Stimulated activated naive B cell treated with anti-CD40 and anti-IgM and Interleukin-4, amounts not matched to agents 10 μg/mL and 1 μg/mL and 100 μg/mL, for 72 hours (primary cell): ENCODE data around the gene TAF3.

Experiments used
- ATAC-seq, 2 donors: fragments of 150-1000 bp; cut with Tn5 transposase; replicated peaks; 2 replicates each; pipeline ENCODE4 v1.10.0; 2021; ENCODE audit warnings: moderate library complexity in 1 of 2
- DNase-seq: peaks from one replicate; pipeline ENCODE4 v3.0.0; 2021
- H3K27ac Mint-ChIP-seq: one replicate; pipeline ENCODE4 v1.8.0; 2022; ENCODE audit warnings: mild to moderate bottlenecking, mixed read lengths
- H3K27me3 Mint-ChIP-seq, 2 donors: one replicate each; pipeline ENCODE4 v1.8.0; 2022; ENCODE audit warnings: mixed read lengths in 2 of 2
- H3K36me3 Mint-ChIP-seq, 2 donors: one replicate each; pipeline ENCODE4 v1.8.0; 2022; ENCODE audit warnings: mixed read lengths in 2 of 2, mild to moderate bottlenecking in 1 of 2
- H3K4me1 Mint-ChIP-seq, 2 donors: one replicate each; pipeline ENCODE4 v1.8.0; 2022; ENCODE audit warnings: mixed read lengths in 2 of 2, mild to moderate bottlenecking in 1 of 2
- H3K4me3 Mint-ChIP-seq, 2 donors: one replicate each; pipeline ENCODE4 v1.8.0; 2022; ENCODE audit warnings: mild to moderate bottlenecking in 2 of 2, mixed read lengths in 2 of 2, moderate library complexity in 1 of 2
- H3K9me3 Mint-ChIP-seq, 2 donors: one replicate each; pipeline ENCODE4 v1.8.0; 2022; ENCODE audit warnings: mixed read lengths in 2 of 2, mild to moderate bottlenecking in 1 of 2

TAF3 gene

DNA sequence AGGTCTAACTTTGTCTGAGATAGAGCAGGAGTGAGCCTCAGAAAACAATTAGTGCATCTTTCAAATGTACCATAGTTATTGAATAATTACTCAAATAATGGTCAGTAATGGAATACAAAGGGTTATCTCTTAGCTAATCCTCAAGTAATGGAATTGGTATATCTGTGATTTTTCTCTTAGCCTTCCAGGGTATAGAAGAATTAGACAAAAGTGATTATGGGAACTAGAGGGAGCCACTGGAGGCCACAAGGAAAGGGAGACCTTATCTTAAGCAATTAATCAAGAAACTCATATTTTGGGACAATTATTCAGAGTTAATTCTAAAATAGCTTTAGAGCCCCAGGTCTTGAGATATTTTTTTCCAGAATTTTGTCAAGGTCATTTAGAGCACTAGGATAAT lies 126.2 kb downstream of the TAF3 start:
- H3K27me3 Mint-ChIP-seq, result no peaks in the 10 kb centered on the region
- H3K4me3 Mint-ChIP-seq, result no peak overlapping the region
- H3K9me3 Mint-ChIP-seq, result peaks cover 0 to 2% of the 10 kb centered on the region in 2 donors
- DNase-seq (no peak), ATAC-seq (no peak)
- H3K27ac Mint-ChIP-seq, result no peak overlapping the region
- H3K4me1 Mint-ChIP-seq, result peaks cover 31 to 53% of the 10 kb centered on the region in 2 donors
- H3K36me3 Mint-ChIP-seq, result peaks cover 22 to 45% of the 10 kb centered on the region in 2 donors

DNA sequence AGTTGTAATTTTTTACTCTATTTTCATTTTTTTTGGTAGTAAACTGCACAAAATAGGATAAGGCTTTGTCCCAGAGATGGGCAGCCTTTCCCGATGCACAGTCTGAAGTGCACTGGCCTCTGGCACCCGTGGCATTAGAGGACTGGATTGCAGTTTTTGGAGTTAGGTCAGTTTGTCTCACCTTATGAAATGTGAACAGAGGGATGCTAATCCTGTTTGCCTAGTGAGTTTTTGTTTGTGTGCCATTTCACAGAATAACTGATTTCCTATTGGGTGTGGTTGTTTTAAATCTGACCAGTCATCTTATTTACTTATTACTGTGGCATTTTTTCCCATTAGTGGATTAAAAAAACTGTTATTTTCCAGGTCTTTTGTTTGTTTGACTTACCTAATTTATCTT lies 126.7 kb downstream of the TAF3 start:
- no peaks in the 10 kb centered on the region for H3K9me3 Mint-ChIP-seq
- ATAC-seq (no peak), DNase-seq (no peak)
- peaks cover 33 to 58% of the 10 kb centered on the region in 2 donors for H3K4me1 Mint-ChIP-seq
- no peak overlapping the region for H3K27ac Mint-ChIP-seq
- peaks cover 22 to 42% of the 10 kb centered on the region in 2 donors for H3K36me3 Mint-ChIP-seq
- no peaks in the 10 kb centered on the region for H3K27me3 Mint-ChIP-seq
- H3K4me3 Mint-ChIP-seq, result no peak overlapping the region

DNA sequence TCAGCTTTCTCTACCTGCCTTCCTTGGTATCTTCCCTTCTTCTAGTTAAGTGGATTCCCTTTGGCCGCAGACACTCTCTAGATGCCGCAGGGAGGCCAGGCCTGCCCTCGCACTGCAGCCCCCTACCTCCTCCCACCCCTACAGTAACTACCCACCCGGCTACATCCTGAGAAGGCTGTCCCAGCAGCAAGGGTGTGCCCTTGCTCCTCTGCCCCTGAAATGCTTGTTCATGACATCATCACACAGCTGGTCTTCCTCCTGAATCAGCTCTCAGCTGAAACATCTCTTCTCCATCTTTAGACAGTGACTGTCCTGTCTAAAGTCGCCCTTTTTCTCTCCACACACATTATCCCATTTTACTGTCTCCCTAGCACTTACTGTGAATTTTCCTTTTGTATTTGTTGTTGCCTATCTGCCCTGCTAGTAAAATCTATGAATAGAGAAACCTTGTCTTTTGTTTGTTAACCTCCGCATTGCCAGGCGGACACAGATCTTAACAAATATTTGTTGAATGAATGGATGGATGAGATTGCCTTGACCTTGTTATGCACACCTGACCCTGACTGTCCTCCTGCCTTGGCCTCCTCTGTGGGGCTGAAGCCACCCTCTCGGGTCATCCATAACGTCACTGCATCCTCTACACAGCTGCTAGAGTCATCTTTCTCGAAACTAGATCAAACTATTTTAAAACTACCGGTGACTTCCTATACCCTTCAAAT lies 127.3 kb downstream of the TAF3 start:
- Mint-ChIP-seq H3K27ac (no peak overlapping the region), H3K4me3 (no peak overlapping the region), H3K36me3 (peaks cover 22 to 42% of the 10 kb centered on the region in 2 donors), H3K4me1 (peaks cover 33 to 64% of the 10 kb centered on the region in 2 donors), H3K9me3 (no peaks in the 10 kb centered on the region), H3K27me3 (no peaks in the 10 kb centered on the region)
- no peak for DNase-seq
- no peak for ATAC-seq

DNA sequence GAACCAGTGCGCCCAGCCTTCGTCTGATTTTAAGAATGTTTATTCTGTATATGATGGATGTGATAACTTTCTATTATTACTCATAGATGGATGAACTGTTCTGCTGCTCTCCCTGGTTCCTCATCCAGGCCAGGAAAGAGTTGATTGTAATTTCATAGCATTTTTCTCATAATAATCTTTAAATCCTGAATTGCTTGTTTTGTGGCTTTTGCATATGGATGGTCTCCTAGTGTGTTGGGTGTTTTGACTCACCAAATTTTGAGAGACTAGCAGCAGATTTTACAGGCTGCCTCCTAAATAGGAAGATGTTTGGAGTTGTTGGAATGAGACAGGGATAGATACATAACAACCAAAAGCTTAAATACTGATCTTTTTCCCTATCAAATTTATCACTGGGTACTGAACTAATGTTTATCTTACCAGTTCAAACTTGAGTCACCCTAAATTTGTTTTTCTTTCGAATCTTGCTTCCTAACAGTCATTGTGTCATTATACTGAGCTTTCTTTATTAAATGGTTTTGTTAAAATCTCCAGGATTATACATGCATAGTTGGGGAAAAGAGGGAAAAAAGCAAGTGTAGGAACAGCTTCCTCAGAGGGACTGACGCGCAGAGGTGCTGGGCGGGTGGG lies 130.2 kb downstream of the TAF3 start:
- H3K27ac Mint-ChIP-seq, result no peak overlapping the region

DNA sequence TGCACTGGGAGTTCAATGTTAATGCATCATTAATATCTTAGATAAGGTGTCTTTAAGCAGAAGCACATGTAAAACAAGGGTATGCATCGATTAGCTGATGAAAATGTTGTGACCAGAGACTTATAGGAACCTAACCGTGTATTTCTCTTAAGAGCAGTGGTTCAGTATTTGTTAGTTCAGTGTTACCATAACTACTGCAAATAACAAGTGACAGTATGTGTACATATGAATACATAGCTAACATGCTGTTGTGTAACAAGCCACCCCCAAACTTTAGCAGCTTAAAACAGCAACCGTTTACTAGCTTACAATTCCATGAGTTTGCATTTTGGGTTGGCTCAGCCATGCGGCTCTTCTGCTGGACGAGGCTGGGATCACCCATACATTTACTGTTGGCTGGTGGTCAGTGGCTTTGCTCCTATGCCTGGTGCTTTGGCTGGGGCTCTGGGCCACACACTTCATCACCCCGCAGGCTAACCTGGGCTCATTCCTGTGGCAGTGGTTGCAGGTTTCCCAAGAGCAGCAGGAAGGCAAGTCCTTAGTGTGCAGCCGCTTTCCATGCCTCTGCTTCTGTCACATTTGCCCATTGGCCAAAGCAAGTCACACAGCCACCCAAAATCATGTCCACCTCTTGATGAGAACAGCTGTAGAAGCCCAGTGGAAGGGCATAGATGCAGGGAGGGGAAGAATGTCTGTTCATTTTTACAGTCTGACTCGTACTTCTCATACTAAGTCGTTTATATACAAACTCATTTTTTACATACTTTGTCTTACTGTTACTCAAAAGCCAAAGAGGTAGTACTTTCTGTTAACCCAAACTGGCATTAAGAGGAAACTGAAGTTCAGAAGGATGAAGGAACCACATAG lies 132.9 kb downstream of the TAF3 start:
- no peak for DNase-seq
- Mint-ChIP-seq H3K27ac (no peak overlapping the region), H3K9me3 (no peaks in the 10 kb centered on the region), H3K36me3 (peaks cover 13 to 29% of the 10 kb centered on the region in 2 donors), H3K4me3 (no peak overlapping the region), H3K27me3 (no peaks in the 10 kb centered on the region), H3K4me1 (peaks cover 21 to 61% of the 10 kb centered on the region in 2 donors)
- ATAC-seq, result no peak

More for the DNA sequence above, 130.2 kb downstream of the TAF3 start:
- peaks cover 19 to 37% of the 10 kb centered on the region in 2 donors for H3K36me3 Mint-ChIP-seq
- DNase-seq (no peak), ATAC-seq (no peak)
- H3K27me3 Mint-ChIP-seq, result no peaks in the 10 kb centered on the region
- H3K4me3 Mint-ChIP-seq, result no peak overlapping the region
- H3K9me3 Mint-ChIP-seq, result no peaks in the 10 kb centered on the region
- peaks cover 31 to 72% of the 10 kb centered on the region in 2 donors for H3K4me1 Mint-ChIP-seq

DNA sequence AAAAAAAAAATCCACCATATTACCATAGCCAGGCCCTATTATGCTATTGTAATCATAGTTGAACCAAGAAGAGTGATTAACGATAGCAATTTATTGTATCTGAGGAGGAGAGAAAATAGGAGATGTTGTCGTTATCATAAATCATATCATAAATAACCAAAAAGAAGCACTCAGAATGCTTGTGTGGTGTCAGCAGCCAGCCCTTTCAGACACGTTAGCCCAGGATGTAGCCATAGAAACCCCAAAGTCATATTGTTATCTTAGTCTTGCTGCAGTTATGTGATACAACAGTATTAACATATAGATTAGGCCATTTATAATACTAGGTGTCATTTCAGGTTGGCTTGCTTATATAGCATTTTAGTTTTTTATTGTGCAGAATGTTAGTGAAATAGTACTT lies 134.0 kb downstream of the TAF3 start:
- no peak overlapping the region for H3K27ac Mint-ChIP-seq
- ATAC-seq, result no peak
- peaks cover 19 to 60% of the 10 kb centered on the region in 2 donors for H3K4me1 Mint-ChIP-seq
- peaks cover 0 to 1% of the 10 kb centered on the region in 2 donors for H3K9me3 Mint-ChIP-seq
- no peaks in the 10 kb centered on the region for H3K27me3 Mint-ChIP-seq
- no peak overlapping the region for H3K4me3 Mint-ChIP-seq
- H3K36me3 Mint-ChIP-seq, result peaks cover 11 to 24% of the 10 kb centered on the region in 2 donors
- no peak for DNase-seq

DNA sequence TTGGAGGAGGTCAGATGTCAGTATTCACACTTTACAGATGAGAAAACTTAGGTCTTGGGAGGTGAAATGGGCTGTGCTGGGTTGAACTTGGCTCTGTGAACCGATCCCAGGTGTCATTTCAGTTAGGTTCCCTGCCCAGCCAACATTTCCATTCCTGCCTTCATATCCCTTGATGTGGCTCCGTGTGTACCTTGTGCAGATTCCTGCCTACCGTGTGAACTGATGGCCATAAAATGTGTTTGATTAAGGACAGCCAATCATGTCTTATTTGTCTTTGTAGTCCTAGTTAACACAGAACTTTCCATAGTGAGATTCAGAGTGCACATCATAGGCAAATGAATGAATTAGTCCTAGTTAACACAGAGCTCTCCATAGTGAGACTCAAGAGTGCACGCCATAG lies 135.1 kb downstream of the TAF3 start:
- H3K4me3 Mint-ChIP-seq, result no peak overlapping the region
- peaks cover 0 to 1% of the 10 kb centered on the region in 2 donors for H3K9me3 Mint-ChIP-seq
- ATAC-seq (no peak), DNase-seq (no peak)
- H3K36me3 Mint-ChIP-seq, result peaks cover 6 to 15% of the 10 kb centered on the region in 2 donors
- H3K4me1 Mint-ChIP-seq, result peaks cover 15 to 49% of the 10 kb centered on the region in 2 donors
- no peak overlapping the region for H3K27ac Mint-ChIP-seq
- H3K27me3 Mint-ChIP-seq, result no peaks in the 10 kb centered on the region

DNA sequence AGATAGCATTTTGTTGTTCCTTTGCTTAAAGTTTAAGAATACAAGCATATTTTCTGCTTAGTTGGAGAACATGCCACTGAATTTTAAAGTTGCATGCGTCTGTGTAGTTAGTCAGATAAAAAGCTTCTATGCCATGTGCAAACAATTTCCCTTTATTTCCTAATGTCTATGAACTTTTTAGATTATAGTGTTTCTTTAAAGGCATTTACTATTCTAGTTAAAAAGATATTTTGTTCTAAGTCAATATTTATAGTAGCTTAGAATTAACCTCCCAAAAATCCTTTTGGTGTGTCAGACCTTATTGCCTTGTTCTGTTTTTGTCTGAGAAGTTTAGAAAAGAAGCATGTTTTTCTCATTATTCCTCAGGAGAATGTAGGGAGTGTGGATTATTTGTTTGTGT lies 137.1 kb downstream of the TAF3 start:
- ATAC-seq (no peak), DNase-seq (no peak)
- H3K36me3 Mint-ChIP-seq, result peaks cover 10 to 11% of the 10 kb centered on the region in 2 donors
- peaks cover 0 to 1% of the 10 kb centered on the region in 2 donors for H3K9me3 Mint-ChIP-seq
- H3K4me1 Mint-ChIP-seq, result peaks cover 11 to 29% of the 10 kb centered on the region in 2 donors
- H3K27ac Mint-ChIP-seq, result peak overlapping the region; percentile 27
- no peaks in the 10 kb centered on the region for H3K27me3 Mint-ChIP-seq
- no peak overlapping the region for H3K4me3 Mint-ChIP-seq

DNA sequence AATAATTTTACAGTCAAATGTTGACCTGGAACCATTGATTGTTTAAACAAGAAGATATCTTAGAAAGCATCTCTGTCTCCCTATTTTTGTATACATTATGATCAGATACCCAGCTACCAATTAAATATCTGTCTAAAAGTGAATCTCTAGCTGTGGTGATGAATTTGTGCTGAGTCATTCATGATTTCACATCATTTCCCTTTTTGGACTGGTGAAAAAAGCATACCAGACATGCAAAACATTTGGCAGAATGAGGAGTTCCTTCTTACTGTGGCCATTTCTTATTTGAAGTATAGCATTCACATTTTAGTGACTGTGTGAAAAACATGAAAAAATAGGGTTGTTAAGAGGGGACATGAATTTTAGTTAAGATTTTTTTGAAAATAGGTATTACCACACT lies 138.2 kb downstream of the TAF3 start:
- Mint-ChIP-seq H3K27me3 (no peaks in the 10 kb centered on the region), H3K27ac (peak overlapping the region; percentile 80), H3K4me3 (peak overlapping the region in 1 of 2 donors; percentile 32), H3K4me1 (peaks cover 10 to 22% of the 10 kb centered on the region in 2 donors), H3K36me3 (peaks cover 11% of the 10 kb centered on the region in 2 donors), H3K9me3 (peaks cover 0 to 1% of the 10 kb centered on the region in 2 donors)
- ATAC-seq, result peak; percentile 71 to 78
- DNase-seq, result no peak

DNA sequence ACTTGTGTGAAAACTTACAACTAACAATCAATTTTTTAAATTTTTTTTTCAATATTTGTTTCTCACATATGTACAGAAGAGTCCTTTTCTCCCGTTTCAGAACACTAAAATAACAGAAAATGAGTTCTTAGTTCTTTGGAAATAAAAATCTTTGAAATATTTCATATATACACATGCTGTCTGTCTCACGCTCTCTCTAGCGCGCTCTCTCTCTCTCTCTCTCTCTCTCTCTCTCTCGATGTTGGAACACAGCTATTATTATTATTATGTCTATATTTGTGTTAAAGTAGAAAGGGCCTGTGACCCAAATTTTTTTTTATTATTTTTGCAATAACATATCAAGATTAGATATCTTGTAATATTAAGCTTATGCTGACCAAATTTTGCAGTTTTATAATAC lies 139.3 kb downstream of the TAF3 start:
- peaks cover 11% of the 10 kb centered on the region in 2 donors for H3K36me3 Mint-ChIP-seq
- H3K4me3 Mint-ChIP-seq, result no peak overlapping the region
- ATAC-seq (no peak), DNase-seq (no peak)
- H3K9me3 Mint-ChIP-seq, result peaks cover 0 to 1% of the 10 kb centered on the region in 2 donors
- no peak overlapping the region for H3K27ac Mint-ChIP-seq
- H3K4me1 Mint-ChIP-seq, result peaks cover 8 to 17% of the 10 kb centered on the region in 2 donors
- no peaks in the 10 kb centered on the region for H3K27me3 Mint-ChIP-seq

DNA sequence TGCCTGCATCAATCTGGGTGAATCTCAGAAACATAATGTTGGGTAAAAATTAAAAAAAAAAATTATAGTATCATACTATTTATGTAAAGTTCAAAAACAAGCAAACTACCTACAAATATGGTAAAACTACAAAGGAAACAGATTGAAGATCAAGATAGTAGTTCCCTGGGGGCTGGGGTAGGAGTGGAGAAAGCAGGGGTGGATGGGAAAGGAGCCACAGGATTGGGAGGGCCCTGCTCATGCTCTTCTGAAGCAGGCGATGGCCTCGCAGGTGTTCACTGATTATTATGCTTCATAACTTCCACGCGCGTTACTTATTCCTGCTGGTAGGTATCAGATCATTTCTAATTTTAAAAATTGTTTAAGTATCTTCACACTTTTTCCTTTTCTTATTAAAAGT lies 140.1 kb downstream of the TAF3 start:
- H3K27ac Mint-ChIP-seq, result no peak overlapping the region
- H3K4me1 Mint-ChIP-seq, result peaks cover 7 to 10% of the 10 kb centered on the region in 2 donors
- DNase-seq (no peak), ATAC-seq (no peak)
- no peaks in the 10 kb centered on the region for H3K27me3 Mint-ChIP-seq
- H3K4me3 Mint-ChIP-seq, result no peak overlapping the region
- H3K9me3 Mint-ChIP-seq, result peaks cover 0 to 1% of the 10 kb centered on the region in 2 donors
- peaks cover 9 to 13% of the 10 kb centered on the region in 2 donors for H3K36me3 Mint-ChIP-seq

DNA sequence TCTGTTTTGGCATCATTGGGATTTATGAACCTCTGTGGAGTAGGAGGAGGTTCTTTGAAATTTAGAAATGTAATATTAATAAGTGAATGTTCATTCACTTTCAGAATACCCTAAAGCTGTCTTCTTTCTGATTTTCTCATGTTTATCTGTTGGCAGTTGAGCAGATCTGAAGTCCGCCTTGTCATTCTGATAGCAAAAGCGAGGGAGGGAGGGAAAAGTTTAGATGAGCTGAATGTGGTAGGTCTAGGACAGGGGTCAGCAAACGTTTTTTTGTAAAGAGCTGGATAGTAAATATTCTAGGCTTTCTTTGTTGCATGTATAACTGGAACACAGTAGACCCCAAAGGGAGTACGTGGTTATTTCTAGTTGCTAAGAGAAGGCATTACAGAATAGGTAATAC lies 141.8 kb downstream of the TAF3 start:
- no peaks in the 10 kb centered on the region for H3K27me3 Mint-ChIP-seq
- no peak overlapping the region for H3K27ac Mint-ChIP-seq
- ATAC-seq (no peak), DNase-seq (no peak)
- peaks cover 22 to 23% of the 10 kb centered on the region in 2 donors for H3K36me3 Mint-ChIP-seq
- peaks cover 5 to 11% of the 10 kb centered on the region in 2 donors for H3K4me1 Mint-ChIP-seq
- no peak overlapping the region for H3K4me3 Mint-ChIP-seq
- peaks cover 0 to 1% of the 10 kb centered on the region in 2 donors for H3K9me3 Mint-ChIP-seq

DNA sequence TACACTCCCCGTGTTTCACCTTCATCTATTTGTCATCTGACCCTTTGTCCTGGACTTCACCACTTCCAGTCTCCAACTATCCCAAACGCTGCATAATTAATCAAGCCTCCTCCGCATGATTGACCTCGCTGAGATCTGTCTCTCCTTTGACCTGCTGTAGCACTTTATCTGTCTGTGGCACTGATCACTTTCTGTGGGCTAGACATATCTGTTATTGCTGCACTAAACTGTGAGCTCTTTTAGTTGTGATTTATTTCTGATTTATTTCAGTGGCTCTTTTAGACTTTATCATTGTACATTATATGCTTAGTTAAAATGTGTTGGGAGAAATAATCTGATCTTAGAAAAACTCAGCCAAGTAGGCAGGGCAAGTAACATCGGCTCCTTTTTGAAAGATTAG lies 144.3 kb downstream of the TAF3 start:
- H3K9me3 Mint-ChIP-seq, result no peaks in the 10 kb centered on the region
- H3K4me1 Mint-ChIP-seq, result peaks cover 2 to 9% of the 10 kb centered on the region in 2 donors
- no peaks in the 10 kb centered on the region for H3K27me3 Mint-ChIP-seq
- no peak overlapping the region for H3K27ac Mint-ChIP-seq
- no peak for ATAC-seq
- H3K4me3 Mint-ChIP-seq, result no peak overlapping the region
- no peak for DNase-seq
- H3K36me3 Mint-ChIP-seq, result peaks cover 25 to 34% of the 10 kb centered on the region in 2 donors

DNA sequence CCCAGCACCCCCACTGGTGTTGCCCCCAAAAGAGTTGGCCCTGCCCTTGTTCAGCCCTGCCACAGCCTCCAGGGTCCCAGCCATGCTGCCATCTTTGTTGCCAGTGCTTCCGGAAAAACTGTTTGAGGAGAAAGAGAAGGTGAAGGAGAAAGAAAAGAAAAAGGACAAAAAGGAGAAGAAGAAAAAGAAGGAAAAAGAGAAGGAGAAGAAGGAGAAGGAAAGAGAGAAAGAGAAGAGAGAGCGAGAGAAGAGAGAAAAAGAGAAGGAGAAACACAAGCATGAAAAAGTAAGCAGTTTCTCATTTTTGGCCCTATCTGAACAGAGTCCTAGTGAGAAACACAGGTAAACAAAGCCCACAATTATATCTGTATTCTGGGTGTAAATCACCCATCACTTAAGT lies 147.2 kb downstream of the TAF3 start:
- Mint-ChIP-seq H3K27ac (no peak overlapping the region), H3K36me3 (peaks cover 25 to 36% of the 10 kb centered on the region in 2 donors), H3K27me3 (no peaks in the 10 kb centered on the region), H3K9me3 (no peaks in the 10 kb centered on the region), H3K4me1 (peaks cover 5 to 21% of the 10 kb centered on the region in 2 donors), H3K4me3 (no peak overlapping the region)
- no peak for ATAC-seq
- DNase-seq, result no peak
